HG03571 (cell line): ENCODE measurements around the gene COL1A1.
A peak's percentile ranks its signal among the peaks of the same experiment; 100 is the strongest.

ENCODE experiments used
- ATAC-seq: cut with Tn5 transposase; IDR thresholded peaks from one replicate; pipeline ENCODE4 v1.9.1; 2021; ENCODE audit not compliant: unreplicated experiment

The COL1A1 gene

GRCh38 chr17:50161023-50161910 is 40.2 kb downstream of the COL1A1 start:
- peak; percentile 58 for ATAC-seq

GRCh38 chr17:50157891-50158290 is 43.5 kb downstream of the COL1A1 start:
- no peak for ATAC-seq

GRCh38 chr17:50155115-50155819 is 46.2 kb downstream of the COL1A1 start:
- ATAC-seq: no peak

- ATAC-seq: no peak
Measured at GRCh38 chr17:50154604-50155003, 46.8 kb downstream of the COL1A1 start.

GRCh38 chr17:50153650-50154575 is 47.5 kb downstream of the COL1A1 start:
- ATAC-seq: no peak

- ATAC-seq: no peak
Measured at GRCh38 chr17:50152736-50153135, 48.7 kb downstream of the COL1A1 start.

GRCh38 chr17:50151937-50152547 is 49.4 kb downstream of the COL1A1 start:
- ATAC-seq: no peak

- no peak for ATAC-seq
Measured at GRCh38 chr17:50151041-50151936, 50.1 kb downstream of the COL1A1 start.

- ATAC-seq: no peak
Measured at GRCh38 chr17:50150354-50151040, 50.9 kb downstream of the COL1A1 start, which contains the start of gene PPP1R9B. Gene PPP1R9B (minus strand): TSS chr17:50150677. CDS start chr17:50150513, 164 bp downstream.

GRCh38 chr17:50149417-50150353 is 51.7 kb downstream of the COL1A1 start:
- ATAC-seq: no peak

- ATAC-seq: no peak
Measured at GRCh38 chr17:50149091-50149416, 52.4 kb downstream of the COL1A1 start.

- ATAC-seq: peak; percentile 29
Measured at GRCh38 chr17:50148226-50149090, 53.0 kb downstream of the COL1A1 start.

GRCh38 chr17:50147841-50148225 is 53.6 kb downstream of the COL1A1 start:
- ATAC-seq: no peak

- ATAC-seq: no peak
Measured at GRCh38 chr17:50146927-50147665, 54.3 kb downstream of the COL1A1 start.

- no peak for ATAC-seq
Measured at GRCh38 chr17:50146230-50146926, 55.1 kb downstream of the COL1A1 start.
